ENCODE measurements around the gene CMIP.

GRCh38 chr16:81397879-81398520 lies 46.6 kb upstream of the CMIP start:
- TF ChIP-seq CTCF (IDR thresholded peaks at IDR 0.05; ENCODE audit: borderline replicate concordance, extremely low read depth, low read length, poor library complexity, severe bottlenecking) (no peak), EZH2 (IDR thresholded peaks at IDR 0.05; ENCODE audit: borderline replicate concordance, low read depth, low read length, severe bottlenecking) (no peak)
